EL (cell line): ENCODE results near the gene CHP1.
"Not testable (repeated sequence)": the region's sequence is repeated elsewhere in the genome, so short reads cannot be mapped to it uniquely, and the experiment has no call there.

Experiments used
- DNase-seq: peaks from one replicate; pipeline ENCODE4 v3.0.0-alpha.2; 2016

CHP1 gene

GRCh38 chr15:41301587-41301986, 70.5 kb downstream of the CHP1 start:
- DNase-seq, result no peak

- DNase-seq, result no peak
Observed at GRCh38 chr15:41304149-41304770, 73.2 kb downstream of the CHP1 start.

- DNase-seq, result no peak
Observed at GRCh38 chr15:41307679-41308078, 76.6 kb downstream of the CHP1 start.

- no peak for DNase-seq
Observed at GRCh38 chr15:41309226-41309905, 78.3 kb downstream of the CHP1 start.

GRCh38 chr15:41320805-41321330, 89.8 kb downstream of the CHP1 start:
- DNase-seq, result not testable (repeated sequence)

- no peak for DNase-seq
Observed at GRCh38 chr15:41323611-41324010, 92.5 kb downstream of the CHP1 start.

- DNase-seq, result no peak
Observed at GRCh38 chr15:41331281-41331680, 100.2 kb downstream of the CHP1 start.
